GM23248 (cell line): Measurements from ENCODE around the gene NUDT4. TPM values are rescaled to one million over a fixed set of nuclear protein-coding genes. Genes with fewer than 3 reads are reported as not detected.

Experiments used
- DNase-seq: peaks from one replicate; pipeline ENCODE4 v3.0.0-alpha.2; 2015
- H2AFZ ChIP-seq: fragments of 200-600 bp; sonication (generic); 2 replicates; pipeline ENCODE4 v1.6.1; 2016; ENCODE audit warnings: antibody characterized with exemption
- H3F3A ChIP-seq: fragments of 200-600 bp; sonication (generic); 2 replicates; pipeline ENCODE4 v1.6.1; 2016; ENCODE audit warnings: mild to moderate bottlenecking, antibody characterized with exemption, mixed run types; ENCODE audit not compliant: insufficient read depth
- H3K27ac ChIP-seq: fragments of 200-600 bp; sonication (generic); 2 replicates; pipeline ENCODE4 v1.5.1; 2016; ENCODE audit warnings: mild to moderate bottlenecking
- H3K27me3 ChIP-seq: fragments of 200-600 bp; sonication (generic); replicated peaks from 2 replicates; pipeline ENCODE4 v1.6.1; 2016; ENCODE audit warnings: mild to moderate bottlenecking; ENCODE audit not compliant: insufficient read depth
- H3K36me3 ChIP-seq: fragments of 200-600 bp; sonication (generic); 2 replicates; pipeline ENCODE4 v1.6.1; 2016; ENCODE audit warnings: low read depth, mild to moderate bottlenecking
- H3K4me1 ChIP-seq: fragments of 200-600 bp; sonication (generic); 2 replicates; pipeline ENCODE4 v1.6.1; 2016; ENCODE audit warnings: mild to moderate bottlenecking; ENCODE audit not compliant: insufficient read depth
- H3K4me2 ChIP-seq: fragments of 200-600 bp; sonication (generic); one replicate; pipeline ENCODE4 v1.6.1; 2016; ENCODE audit warnings: mild to moderate bottlenecking; ENCODE audit not compliant: unreplicated experiment
- H3K4me3 ChIP-seq: fragments of 200-600 bp; sonication (generic); 2 replicates; pipeline ENCODE4 v1.5.1; 2016; ENCODE audit warnings: mild to moderate bottlenecking
- H3K79me2 ChIP-seq: fragments of 200-600 bp; sonication (generic); 2 replicates; pipeline ENCODE4 v1.6.1; 2016; ENCODE audit warnings: mild to moderate bottlenecking; ENCODE audit not compliant: insufficient read depth
- H3K9ac ChIP-seq: fragments of 200-600 bp; sonication (generic); 2 replicates; pipeline ENCODE4 v1.6.1; 2016; ENCODE audit warnings: mild to moderate bottlenecking
- H3K9me2 ChIP-seq: fragments of 200-600 bp; sonication (generic); 2 replicates; pipeline ENCODE4 v1.6.1; 2016; ENCODE audit warnings: mixed run types, mild to moderate bottlenecking, moderate library complexity; ENCODE audit not compliant: insufficient read depth
- H3K9me3 ChIP-seq: fragments of 200-600 bp; sonication (generic); one replicate; pipeline ENCODE4 v1.6.1; 2017; ENCODE audit warnings: low read depth
- H4K20me1 ChIP-seq: fragments of 200-600 bp; sonication (generic); 2 replicates; pipeline ENCODE4 v1.6.0; 2016; ENCODE audit not compliant: insufficient read depth
- EZH2 ChIP-seq: fragments of 200-600 bp; sonication (generic); IDR thresholded peaks from 2 replicates; pipeline ENCODE4 v1.6.1; 2018; ENCODE audit warnings: antibody characterized with exemption, mild to moderate bottlenecking; ENCODE audit not compliant: insufficient read depth, poor library complexity, severe bottlenecking
- EZH2phosphoT487 ChIP-seq: fragments of 200-600 bp; sonication (generic); IDR thresholded peaks from 2 replicates; pipeline ENCODE4 v1.6.1; 2018; ENCODE audit warnings: antibody characterized with exemption, moderate library complexity, mild to moderate bottlenecking, low read depth; ENCODE audit not compliant: insufficient read depth
- WGBS, 2 experiments: methylation state at CpG; one replicate each; pipeline ENCODE4 v1.1.6; 2015 to 2017; ENCODE audit warnings: low lambda C conversion rate in 2 of 2, low coverage in 1 of 2; ENCODE audit errors: missing lambda C conversion rate in 2 of 2; 5-methylcytosine and 5-hydroxymethylcytosine counted together
- in situ Hi-C: fragments of 300-500 bp; cut with MboI; formaldehyde crosslinking; loops from 2 replicates; pipeline ENCODE4 v1.15.0; 2020
- polyA plus RNA-seq: library from polyadenylated mRNA; unstranded; fragments of >200 nt; fragmentation: Nextera tagmentation; extraction: Ambion mirVana; gene quantifications from 2 replicates; pipeline ENCODE4 v1.2.1, GENCODE V29; 2016
- total RNA-seq: library from RNA; depleted of rRNA; stranded (reverse); fragments of >200 nt; shearing (Covaris generic); gene quantifications from 2 replicates; pipeline ENCODE4 v1.2.3, GENCODE V29; 2014

Gene NUDT4
- total and polyA plus RNA-seq, 2 experiments from 2014 or later: 37.2 to 47.8 TPM

DNA sequence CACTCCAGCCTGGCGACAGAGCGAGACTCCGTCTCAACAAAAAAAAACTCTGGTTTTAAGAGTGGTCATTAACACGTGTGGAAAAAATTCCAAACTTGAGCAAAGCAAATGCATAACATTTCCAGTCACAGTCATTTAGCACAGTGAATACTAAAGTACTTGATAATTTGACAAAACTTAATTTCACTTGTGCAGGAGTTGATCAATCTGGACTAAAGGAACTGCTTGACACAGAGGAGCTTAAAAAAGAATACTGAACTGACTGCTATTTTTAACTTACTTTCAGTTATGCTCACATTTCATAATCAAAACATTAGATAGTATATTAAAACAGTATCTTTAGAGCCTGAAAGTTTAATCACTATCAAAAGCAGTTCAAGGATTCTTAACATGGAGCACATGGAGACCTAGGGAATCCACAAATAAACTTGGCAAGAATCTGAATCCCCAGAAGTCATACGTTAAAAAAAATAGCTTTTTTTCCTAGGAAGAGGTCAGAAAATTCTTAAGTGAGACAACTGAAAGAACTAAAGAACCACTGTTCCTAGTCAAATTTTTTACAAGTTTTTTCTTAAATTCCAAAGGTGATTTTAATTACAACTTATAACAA lies 56.6 kb downstream of the NUDT4 start:
- Histone ChIP-seq H3K4me2 (peak overlapping the region; percentile 52), H2AFZ (no peak overlapping the region), H3K9me3 (no peaks in the 10 kb centered on the region), H3K27ac (peak overlapping the region; percentile 22), H4K20me1 (peaks cover 31% of the 10 kb centered on the region; the same call in 1 of the 2 replicates), H3K79me2 (peaks cover 100% of the 10 kb centered on the region), H3K9ac (no peak overlapping the region), H3K27me3 (no peaks in the 10 kb centered on the region), H3K4me3 (no peak overlapping the region), H3K36me3 (no peaks in the 10 kb centered on the region), H3K9me2 (no peaks in the 10 kb centered on the region), H3F3A (no peaks in the 10 kb centered on the region), H3K4me1 (peaks cover 33% of the 10 kb centered on the region)
- 52 to 53% methylated on average over 5 of the region's 5 CpGs for WGBS, 2 experiments
- in situ Hi-C loops: no loop called here
- DNase-seq: peak; percentile 25
- TF ChIP-seq EZH2: no peak

DNA sequence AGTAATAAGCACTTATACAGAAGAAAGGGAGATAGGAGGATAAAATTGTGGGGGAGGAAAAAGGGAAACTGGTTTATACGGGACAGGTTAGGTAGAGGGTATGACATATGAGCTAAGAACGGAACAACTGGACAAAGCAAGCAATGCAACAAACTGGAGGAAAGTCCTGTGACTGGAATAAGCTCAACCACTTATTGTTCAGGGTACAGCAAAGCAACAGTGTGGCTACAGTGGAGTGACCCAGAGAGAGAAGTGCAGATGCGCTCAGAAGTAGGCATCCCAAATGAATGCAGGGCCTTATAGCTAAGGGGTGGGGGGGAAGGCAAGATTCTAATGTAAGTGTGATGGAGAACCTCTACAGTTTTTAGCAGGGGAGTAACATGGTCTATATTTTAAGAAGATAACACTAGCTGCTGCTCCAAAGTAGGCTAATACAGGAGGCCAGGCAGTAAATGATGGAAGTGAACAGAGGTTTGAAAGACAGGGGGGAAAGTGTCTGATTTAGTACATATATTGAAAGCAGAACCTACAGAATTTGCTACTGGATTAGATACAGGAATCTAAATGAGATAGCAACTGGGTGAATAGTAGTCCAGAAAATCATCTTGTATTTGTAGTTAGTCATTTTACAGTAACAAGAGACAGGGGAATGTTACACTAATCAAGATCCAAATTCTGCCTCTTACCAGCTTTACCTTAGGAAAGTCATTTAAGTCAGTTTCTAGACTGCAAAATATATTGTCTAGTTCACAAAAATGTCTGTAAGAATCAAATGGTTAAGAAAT lies 60.7 kb downstream of the NUDT4 start:
- H3K4me1 ChIP-seq: peaks cover 42% of the 10 kb centered on the region
- no peak overlapping the region for H3K27ac ChIP-seq
- peaks cover 82% of the 10 kb centered on the region for H3K79me2 ChIP-seq
- WGBS, 2 experiments: 98 to 99% methylated on average over 3 of the region's 3 CpGs
- H3K27me3 ChIP-seq: no peaks in the 10 kb centered on the region
- H3K4me2 ChIP-seq: no peak overlapping the region
- no peak for DNase-seq
- H2AFZ ChIP-seq: no peak overlapping the region
- no peaks in the 10 kb centered on the region for H3K9me2 ChIP-seq
- H3F3A ChIP-seq: peaks cover 11% of the 10 kb centered on the region
- no peaks in the 10 kb centered on the region for H3K9me3 ChIP-seq
- H3K4me3 ChIP-seq: no peak overlapping the region
- no peak for TF ChIP-seq EZH2phosphoT487
- no peak for TF ChIP-seq EZH2
- in situ Hi-C loops: no loop called here
- peaks cover 38% of the 10 kb centered on the region; the same call in 1 of the 2 replicates for H4K20me1 ChIP-seq
- H3K36me3 ChIP-seq: no peaks in the 10 kb centered on the region
- no peak overlapping the region for H3K9ac ChIP-seq

DNA sequence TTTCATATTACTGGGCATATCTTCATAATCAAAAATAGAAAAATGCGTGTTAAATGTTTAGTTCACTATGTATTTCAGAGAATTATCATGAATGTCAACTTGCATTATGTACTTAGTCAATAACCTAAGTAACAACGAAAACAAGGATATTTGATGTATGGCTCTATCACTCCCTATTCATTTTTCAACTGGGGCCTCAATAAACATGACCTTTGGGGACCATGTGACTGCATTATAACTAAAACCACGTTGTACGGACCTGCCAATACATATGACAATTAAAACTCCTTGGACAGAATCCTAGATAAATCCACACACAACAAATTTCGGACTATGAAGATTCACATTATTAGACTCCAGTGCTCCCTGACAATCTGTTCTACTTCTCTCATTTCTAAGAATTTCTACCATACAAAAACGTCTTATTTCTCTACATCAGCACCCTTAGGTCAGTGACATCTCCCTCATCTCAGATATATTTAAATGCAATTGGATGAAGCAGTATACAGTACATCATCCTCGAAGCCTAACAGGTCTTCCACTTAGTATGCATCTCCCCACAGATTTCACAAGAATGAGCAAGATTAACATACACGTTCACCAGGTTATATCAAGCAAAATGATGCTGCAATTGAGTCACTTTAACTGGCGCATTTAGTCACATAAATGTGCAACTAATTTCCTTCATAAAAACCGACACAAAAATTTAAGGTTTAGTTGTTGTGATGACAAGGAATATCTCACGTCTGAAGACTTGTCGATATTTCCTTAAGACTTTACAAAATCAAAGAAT lies 62.5 kb downstream of the NUDT4 start:
- peaks cover 64% of the 10 kb centered on the region for H3K79me2 ChIP-seq
- H3K27me3 ChIP-seq: no peaks in the 10 kb centered on the region
- no peaks in the 10 kb centered on the region for H3K9me3 ChIP-seq
- peaks cover 38% of the 10 kb centered on the region; the same call in 1 of the 2 replicates for H4K20me1 ChIP-seq
- 18 to 19% methylated on average over 12 of the region's 12 CpGs for WGBS, 2 experiments
- H3K36me3 ChIP-seq: no peaks in the 10 kb centered on the region
- peak overlapping the region; percentile 92 for H3K4me3 ChIP-seq
- H2AFZ ChIP-seq: peak overlapping the region; percentile 98
- DNase-seq: peak; percentile 75
- TF ChIP-seq EZH2: no peak
- TF ChIP-seq EZH2phosphoT487: no peak
- peaks cover 33% of the 10 kb centered on the region for H3K4me1 ChIP-seq
- peak overlapping the region; percentile 95 for H3K9ac ChIP-seq
- peak overlapping the region; percentile 92 for H3K27ac ChIP-seq
- H3K9me2 ChIP-seq: no peaks in the 10 kb centered on the region
- peak overlapping the region; percentile 98 for H3K4me2 ChIP-seq
- in situ Hi-C loops: no loop called here
- peaks cover 11% of the 10 kb centered on the region for H3F3A ChIP-seq

DNA sequence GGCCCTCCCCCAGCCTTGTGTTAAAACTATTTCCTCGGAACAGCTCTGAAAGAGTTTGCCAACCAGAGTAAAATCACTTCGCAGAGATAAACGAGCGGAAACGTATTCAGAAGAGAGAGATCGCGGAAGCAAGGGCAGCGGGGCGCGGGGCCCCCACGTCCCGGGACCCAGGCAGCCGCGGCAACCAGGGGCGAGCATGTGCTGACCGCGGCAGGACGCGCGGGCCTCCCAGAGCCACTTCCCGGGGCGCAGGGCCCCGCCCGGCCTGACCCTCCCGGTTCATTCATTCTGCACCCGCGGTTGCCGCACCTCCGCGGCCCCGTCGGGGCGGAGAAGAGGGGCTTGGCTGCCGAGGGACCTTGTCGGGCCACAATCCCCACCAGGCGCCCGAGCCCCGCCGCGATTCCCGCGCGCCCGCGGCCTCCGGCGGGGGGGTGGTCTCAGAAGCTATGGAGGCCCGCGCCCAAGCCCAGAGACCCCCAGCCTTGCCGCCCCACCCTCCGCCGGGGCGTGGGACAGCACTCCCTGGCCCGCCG lies 63.4 kb downstream of the NUDT4 start:
- Histone ChIP-seq H3K9ac (peak overlapping the region; percentile 95), H3K9me2 (no peaks in the 10 kb centered on the region), H3K79me2 (peaks cover 55% of the 10 kb centered on the region), H3K4me1 (peaks cover 26% of the 10 kb centered on the region), H4K20me1 (peaks cover 36% of the 10 kb centered on the region; the same call in 1 of the 2 replicates), H3K4me3 (peak overlapping the region; percentile 92), H3K4me2 (peak overlapping the region; percentile 98), H2AFZ (peak overlapping the region; percentile 98), H3K9me3 (no peaks in the 10 kb centered on the region), H3K27me3 (no peaks in the 10 kb centered on the region), H3K36me3 (no peaks in the 10 kb centered on the region), H3K27ac (peak overlapping the region; percentile 92), H3F3A (peaks cover 11% of the 10 kb centered on the region)
- DNase-seq: peak; percentile 69
- in situ Hi-C loops: no loop called here
- TF ChIP-seq EZH2phosphoT487 (no peak), EZH2 (no peak)
- WGBS, 2 experiments: 0 to 1% methylated on average over 39 to 55 of the region's 55 CpGs
